ENCODE data around the gene TMEM186.
"Not testable (repeated sequence)": the region's sequence is repeated elsewhere in the genome, so short reads cannot be mapped to it uniquely, and the experiment has no call there.

Gene TMEM186

GRCh38 chr16:8795818-8796217, 1.6 kb downstream of the TMEM186 start:
- in situ Hi-C loops (cut with HindIII; ENCODE audit: low pct_ligation_motif_present, low sequenced_read_pairs), result no loop called here
- Histone ChIP-seq H3K4me3 (ENCODE audit: low read depth, low read length) (no peak overlapping the region), H3K36me3 (replicated peaks) (peaks cover 3% of the 10 kb centered on the region), H3K27me3 (replicated peaks) (no peaks in the 10 kb centered on the region), H3K27ac (no peak overlapping the region)
- no peak for TF ChIP-seq CTCF (IDR thresholded peaks at IDR 0.05; ENCODE audit: low read depth, low read length, missing control alignments)
- no peak for DNase-seq

GRCh38 chr16:8795091-8795490, 2.3 kb downstream of the TMEM186 start:
- no peaks in the 10 kb centered on the region for H3K27me3 ChIP-seq (replicated peaks)
- H3K36me3 ChIP-seq (replicated peaks), result peaks cover 3% of the 10 kb centered on the region
- H3K27ac ChIP-seq, result no peak overlapping the region
- H3K4me3 ChIP-seq (ENCODE audit: low read depth, low read length), result no peak overlapping the region
- peak; percentile 11 for DNase-seq
- TF ChIP-seq CTCF (IDR thresholded peaks at IDR 0.05; ENCODE audit: low read depth, low read length, missing control alignments), result peak; percentile 67
- in situ Hi-C loops (cut with HindIII; ENCODE audit: low pct_ligation_motif_present, low sequenced_read_pairs), result no loop called here

GRCh38 chr16:8788578-8789172, 8.8 kb downstream of the TMEM186 start:
- no peak overlapping the region for H3K4me3 ChIP-seq (ENCODE audit: low read depth, low read length)
- H3K36me3 ChIP-seq (replicated peaks), result no peaks in the 10 kb centered on the region
- no peaks in the 10 kb centered on the region for H3K27me3 ChIP-seq (replicated peaks)
- DNase-seq, result no peak
- in situ Hi-C loops (cut with HindIII; ENCODE audit: low pct_ligation_motif_present, low sequenced_read_pairs), result no loop called here
- H3K27ac ChIP-seq, result no peak overlapping the region
- no peak for TF ChIP-seq CTCF (IDR thresholded peaks at IDR 0.05; ENCODE audit: low read depth, low read length, missing control alignments)

- DNase-seq; H3K27me3 ChIP-seq (replicated peaks); H3K27ac ChIP-seq; in situ Hi-C loops (cut with HindIII; ENCODE audit: low pct_ligation_motif_present, low sequenced_read_pairs); H3K4me3 ChIP-seq (ENCODE audit: low read depth, low read length); H3K36me3 ChIP-seq (replicated peaks): not testable (repeated sequence)
These were observed 11.1 kb downstream of the TMEM186 start for GRCh38 chr16:8786316-8786715.

GRCh38 chr16:8785408-8785807, 12.0 kb downstream of the TMEM186 start:
- H3K27me3 ChIP-seq (replicated peaks), result no peaks in the 10 kb centered on the region
- H3K36me3 ChIP-seq (replicated peaks), result no peaks in the 10 kb centered on the region
- DNase-seq, result no peak
- H3K27ac ChIP-seq, result no peak overlapping the region
- in situ Hi-C loops (cut with HindIII; ENCODE audit: low pct_ligation_motif_present, low sequenced_read_pairs), result no loop called here
- no peak for TF ChIP-seq CTCF (IDR thresholded peaks at IDR 0.05; ENCODE audit: low read depth, low read length, missing control alignments)
- no peak overlapping the region for H3K4me3 ChIP-seq (ENCODE audit: low read depth, low read length)

GRCh38 chr16:8782673-8783072, 14.8 kb downstream of the TMEM186 start:
- no peak for TF ChIP-seq CTCF (IDR thresholded peaks at IDR 0.05; ENCODE audit: low read depth, low read length, missing control alignments)
- DNase-seq, result no peak
- H3K27ac ChIP-seq, result no peak overlapping the region
- H3K27me3 ChIP-seq (replicated peaks), result no peaks in the 10 kb centered on the region
- H3K4me3 ChIP-seq (ENCODE audit: low read depth, low read length), result no peak overlapping the region
- H3K36me3 ChIP-seq (replicated peaks), result no peaks in the 10 kb centered on the region
- in situ Hi-C loops (cut with HindIII; ENCODE audit: low pct_ligation_motif_present, low sequenced_read_pairs), result no loop called here

All from brain microvascular endothelial cell (primary cell).